Stimulated activated CD8-positive, alpha-beta memory T cell treated with anti-CD3 and anti-CD28 coated beads, Interleukin-4, amount 100 ng/mL, for 24 hours (primary cell): ENCODE data around the gene DNAJC10.

Experiments used
- DNase-seq: peaks from one replicate; pipeline ENCODE4 v3.0.0-alpha.2; 2020; ENCODE audit warnings: low read depth

Gene DNAJC10

DNA sequence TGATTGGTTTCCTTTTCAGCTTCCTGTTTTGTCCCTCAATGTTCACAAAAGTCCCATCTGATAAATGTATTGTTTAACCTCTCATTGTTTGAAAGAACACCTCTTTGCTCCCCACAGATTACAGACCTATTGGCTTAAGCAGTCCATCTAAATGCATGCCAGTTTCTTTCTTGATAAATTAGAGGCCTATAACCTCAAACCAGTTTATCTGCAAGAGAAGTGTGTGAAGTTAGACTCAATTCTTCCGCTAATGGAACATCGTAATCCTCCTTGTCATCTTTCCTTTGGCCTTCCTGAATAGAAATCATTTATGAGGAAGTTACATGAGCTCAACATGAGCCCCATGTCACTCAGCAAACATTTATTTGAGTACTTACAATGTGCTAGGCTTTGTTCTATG lies 76.4 kb downstream of the DNAJC10 start:
- no peak for DNase-seq

DNA sequence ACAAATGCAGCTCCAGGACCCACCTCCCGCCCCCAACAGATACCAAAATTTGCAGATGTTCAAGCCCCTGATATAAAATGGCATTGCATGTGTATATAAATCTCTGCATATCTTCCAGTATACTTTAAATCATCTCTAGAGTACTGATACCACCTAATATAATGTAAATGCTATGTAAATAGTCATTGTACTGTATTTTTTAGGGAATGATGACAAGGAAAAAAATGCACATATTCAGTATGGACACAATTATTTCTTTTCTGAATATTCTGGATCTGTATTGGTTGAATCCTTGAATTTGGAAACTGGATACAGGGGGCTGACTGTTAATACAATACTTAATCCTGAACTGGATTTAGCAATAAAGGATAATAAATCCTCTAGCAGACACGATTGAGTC lies 82.7 kb downstream of the DNAJC10 start:
- DNase-seq: no peak

DNA sequence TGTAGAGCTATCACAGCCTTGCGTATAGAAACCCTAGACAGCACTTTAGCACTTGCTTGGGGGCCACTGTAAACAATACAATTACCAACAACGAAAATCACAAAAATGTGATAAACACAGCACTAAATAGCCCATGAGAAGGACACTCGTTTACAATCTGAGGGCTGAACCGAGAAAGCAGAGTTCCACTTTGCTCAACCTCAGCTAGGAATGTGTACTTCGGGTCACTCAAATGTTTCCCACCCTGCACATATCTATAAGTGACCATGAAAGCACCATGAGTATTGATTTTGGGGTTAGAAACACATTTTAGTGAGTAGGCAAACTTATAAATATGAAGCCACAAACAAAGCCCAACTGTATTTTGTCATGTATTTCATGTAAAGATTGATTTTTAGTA lies 88.1 kb downstream of the DNAJC10 start:
- DNase-seq: no peak

DNA sequence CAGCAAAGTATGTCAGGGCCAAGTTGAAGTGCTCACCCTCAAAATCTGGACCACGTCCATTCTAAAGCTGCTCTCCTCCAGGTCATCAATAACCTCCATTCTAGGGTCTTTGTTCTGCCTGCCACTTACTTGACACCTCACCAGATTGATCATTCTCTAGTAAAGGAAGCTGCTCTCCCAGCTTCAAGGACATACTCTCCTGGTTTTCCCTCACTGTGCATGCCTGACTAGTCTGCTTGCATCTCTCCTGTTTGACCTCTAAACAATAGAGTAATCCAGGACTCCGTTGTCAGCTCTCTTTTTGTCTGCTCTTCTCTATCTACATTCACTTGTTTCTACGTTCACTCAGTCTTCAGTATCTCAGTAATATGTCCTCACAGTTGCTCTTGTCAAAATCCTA lies 91.3 kb downstream of the DNAJC10 start:
- no peak for DNase-seq

DNA sequence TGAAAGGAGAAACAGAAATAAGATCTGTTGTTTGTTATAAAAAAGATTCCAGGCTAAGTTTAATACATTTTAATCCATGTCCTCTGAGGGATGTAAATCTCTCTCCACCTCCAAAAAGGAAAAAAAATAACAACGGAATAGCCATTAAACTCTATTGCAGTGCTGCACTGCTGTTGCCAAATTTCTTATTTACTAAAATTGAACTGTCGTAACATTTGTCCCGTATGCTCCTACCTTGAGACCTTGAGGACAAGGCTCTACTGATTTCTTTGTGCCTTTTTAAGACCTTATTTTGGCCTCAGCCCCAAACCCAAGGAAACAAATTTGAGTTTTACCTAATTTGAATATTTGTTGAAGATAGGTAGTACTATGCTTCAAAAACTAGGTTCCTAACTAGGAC lies 94.0 kb downstream of the DNAJC10 start:
- DNase-seq: no peak

DNA sequence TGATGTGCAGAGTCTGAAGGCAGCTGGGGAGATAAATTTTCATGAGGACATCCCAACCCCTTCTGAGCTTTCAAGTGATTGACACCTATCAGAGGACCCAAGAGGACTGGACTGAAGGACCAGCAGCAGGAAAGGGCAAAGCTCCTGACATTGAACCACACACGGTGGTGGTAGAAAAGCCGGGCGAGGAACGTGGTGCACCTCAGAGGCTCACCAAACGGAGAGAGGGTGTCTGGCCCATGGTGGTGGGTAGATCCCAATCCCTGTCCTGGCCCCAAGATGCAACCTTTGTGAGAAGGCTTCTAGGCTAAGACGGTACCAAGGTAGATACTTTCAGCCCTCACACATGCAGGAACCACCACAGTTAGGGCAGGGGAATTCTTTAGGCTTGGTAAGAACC lies 98.3 kb downstream of the DNAJC10 start:
- no peak for DNase-seq

DNA sequence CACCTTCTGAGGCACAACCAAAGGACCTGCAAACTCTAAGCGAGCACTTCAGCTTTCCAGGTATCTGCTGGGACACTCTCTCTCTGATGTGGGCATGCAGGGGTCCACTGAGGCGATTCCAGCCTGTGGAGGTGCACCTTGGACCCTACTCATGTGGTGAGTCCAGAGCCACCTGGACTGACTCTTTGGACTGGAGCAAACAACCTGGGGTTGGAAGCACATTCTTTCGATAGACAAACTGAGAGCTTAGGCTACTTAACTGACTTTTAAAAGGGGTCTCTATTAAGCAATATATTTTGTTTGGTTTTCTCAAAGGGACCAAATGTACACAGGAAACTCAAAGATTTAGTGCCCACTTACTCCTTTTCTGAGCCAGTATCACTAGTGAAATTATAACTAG lies 98.7 kb downstream of the DNAJC10 start:
- no peak for DNase-seq

DNA sequence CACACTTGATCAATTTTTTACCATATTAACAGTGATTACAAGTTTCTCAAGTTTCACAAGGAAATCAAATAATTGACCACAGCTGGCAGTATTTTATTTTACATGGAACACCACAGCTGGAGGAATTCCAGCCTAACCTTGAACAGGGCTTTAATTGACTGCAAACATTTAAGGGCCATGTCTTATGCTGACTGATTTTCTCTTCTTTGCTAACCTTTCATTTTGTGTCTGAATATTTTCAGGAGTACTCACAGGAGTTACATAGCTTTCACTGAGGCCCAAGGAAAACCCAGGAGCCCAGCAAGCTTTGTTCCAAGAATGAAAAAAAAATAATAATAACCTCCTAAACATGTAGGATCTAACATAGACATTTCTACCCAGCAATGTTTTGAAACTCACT lies 100.8 kb downstream of the DNAJC10 start:
- DNase-seq: no peak

DNA sequence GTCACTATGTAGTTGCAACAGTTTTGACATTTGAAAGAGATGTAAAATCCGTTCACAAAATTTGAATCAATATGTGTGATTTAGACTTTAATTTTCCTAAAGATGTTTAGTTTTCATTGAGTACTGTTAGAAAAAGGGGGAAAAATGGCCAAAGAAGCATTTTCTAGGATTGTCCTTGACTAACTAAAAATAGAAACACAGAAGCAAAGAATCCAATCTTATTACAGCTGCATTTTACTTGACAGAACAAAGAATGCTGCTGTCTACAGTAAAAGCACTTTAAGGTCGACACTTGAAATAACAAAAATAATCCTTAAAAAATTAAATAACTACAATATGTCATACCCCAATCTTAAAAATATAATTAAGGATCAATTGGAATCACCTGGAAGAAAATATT lies 101.5 kb downstream of the DNAJC10 start:
- no peak for DNase-seq

DNA sequence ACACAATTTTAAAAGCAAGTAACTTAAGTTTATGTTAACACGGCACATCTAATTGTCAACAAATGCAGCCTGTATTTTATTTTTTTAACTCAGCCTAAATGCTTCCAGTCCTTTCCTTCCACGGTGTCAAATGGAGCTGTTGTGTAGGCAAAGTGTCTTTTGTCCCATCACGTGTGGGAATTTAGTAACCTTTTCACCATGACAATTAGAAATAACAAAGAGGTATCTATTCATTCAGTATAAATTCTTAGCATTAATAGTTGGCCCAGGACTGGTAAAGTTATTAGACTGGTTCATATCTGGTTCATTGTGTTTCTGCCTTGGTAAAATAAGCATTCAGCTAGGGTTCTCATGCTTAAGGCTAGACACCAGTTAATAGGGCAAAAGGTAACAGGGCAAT lies 102.4 kb downstream of the DNAJC10 start:
- DNase-seq: no peak

DNA sequence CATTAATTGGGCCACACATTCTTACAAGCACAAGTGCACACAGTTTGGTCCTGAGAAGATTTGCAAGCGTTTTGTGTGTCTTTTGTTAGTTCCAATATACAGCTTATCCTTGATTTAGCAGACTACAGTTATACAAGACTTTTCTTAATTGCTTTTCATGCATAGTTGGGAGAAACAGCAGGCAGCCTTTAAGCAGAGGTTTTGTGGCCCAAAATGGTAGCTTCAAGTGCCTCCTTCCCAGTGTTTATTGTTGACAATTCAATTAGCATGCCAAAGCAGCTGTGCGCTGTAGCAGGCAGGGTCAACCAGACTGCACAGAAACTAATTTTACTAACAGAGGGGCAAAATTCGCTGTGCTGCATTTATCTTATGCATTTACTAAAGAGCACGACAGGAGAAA lies 102.9 kb downstream of the DNAJC10 start:
- DNase-seq: no peak

DNA sequence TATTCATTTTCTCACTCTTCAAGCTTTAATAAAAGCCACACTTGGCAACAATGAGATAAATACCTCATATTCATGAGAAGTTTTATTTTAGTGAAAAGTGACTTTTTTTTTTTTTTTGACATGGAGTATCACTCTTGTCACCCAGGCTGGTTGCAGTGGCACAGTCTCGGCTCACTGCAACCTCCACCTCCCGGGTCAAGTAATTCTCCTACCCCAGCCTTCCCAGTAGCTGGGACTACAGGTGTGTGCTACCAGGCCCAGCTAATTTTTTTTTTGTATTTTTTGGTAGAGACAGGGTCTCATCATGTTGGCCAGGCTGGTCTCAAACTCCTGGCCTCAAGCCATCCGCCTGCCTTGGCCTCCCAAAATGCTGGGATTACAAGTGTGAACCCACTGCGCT lies 103.4 kb downstream of the DNAJC10 start:
- DNase-seq: no peak

DNA sequence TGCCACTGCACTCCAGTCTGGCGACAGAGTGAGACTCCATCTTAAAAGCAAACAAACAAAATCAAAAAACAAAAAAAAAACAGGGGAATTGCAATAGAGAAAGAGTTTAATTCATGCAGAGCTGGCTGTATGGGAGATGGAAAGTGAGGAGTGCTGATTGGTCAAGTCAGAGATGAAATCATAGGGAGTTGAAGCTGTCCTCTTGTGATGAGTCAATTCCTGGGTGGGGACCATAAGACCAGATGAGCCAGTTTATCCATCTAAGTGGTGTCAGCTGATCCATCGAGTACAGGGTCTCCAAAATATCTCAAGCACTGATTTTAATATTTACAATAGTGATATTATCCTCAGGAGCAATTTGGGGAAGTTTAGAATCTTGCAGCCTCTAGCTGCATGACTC lies 105.1 kb downstream of the DNAJC10 start:
- no peak for DNase-seq

DNA sequence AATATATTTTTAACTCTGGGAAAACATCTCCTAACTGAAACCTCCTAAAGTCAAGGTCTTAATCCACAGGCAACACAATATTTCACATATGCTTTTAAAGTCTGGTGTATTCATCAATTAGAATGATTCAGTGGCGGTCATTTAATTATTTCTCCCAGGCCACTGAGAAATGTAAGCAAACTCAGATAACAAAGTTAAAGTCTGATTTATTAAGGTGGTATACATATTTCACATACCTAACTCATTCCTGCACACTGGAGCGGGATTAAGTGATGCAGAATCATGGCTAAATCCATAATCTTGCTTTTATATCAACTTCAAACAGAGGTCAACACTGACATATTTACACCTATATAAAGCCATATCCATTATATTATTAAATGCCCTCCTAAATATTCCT lies 106.7 kb downstream of the DNAJC10 start:
- no peak for DNase-seq

DNA sequence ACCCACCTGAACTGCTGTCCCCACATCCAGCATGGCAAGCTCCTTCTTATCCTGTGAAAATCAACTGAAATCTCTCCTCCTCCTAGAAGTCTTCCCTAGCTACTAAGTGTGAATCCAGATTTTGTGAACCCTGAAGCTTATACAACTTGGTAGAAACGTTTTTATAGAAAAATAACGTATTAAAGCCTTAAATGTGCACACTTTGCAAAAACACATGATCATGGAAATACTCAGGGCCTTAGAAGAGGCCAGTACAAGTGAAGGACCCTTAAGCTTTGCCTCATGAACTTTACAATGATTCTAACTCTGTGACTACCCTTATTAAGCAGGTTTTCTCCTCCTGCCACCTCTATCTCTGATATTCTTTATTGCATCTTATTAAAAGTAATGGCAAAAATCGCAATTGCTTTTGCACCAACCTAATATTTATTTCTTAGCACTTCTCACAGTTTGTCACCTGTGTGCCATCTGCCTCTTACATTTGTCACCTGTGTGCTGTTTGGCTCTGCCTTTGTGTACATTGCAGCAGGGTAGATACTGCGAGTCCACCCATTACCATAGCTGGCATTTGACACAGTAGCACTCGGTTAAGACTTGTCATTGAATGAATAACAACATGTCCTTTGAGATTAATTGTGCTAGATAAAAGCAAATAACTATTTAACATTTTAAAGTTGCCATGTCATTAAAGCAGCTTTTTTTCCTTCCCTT lies 108.2 kb downstream of the DNAJC10 start:
- no peak for DNase-seq

DNA sequence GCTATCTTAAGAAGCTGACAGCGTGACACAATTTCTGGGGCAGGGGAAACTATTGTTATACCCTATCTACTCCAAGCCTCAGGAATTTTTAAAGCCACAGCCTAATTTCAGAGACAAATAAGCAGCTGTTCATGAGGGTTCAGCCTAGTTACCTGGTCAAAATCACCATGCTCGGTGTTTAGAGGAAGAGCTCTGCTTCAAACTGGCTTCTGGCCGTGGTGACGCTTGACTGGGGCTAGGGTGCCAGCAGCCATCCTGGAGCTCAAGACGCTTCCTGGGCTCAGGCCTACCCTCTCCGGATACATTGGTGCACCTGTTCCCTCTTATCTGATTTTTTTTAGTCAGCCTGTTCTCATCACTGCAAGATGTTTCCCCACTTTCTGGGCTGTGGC lies 108.7 kb downstream of the DNAJC10 start:
- DNase-seq: no peak

DNA sequence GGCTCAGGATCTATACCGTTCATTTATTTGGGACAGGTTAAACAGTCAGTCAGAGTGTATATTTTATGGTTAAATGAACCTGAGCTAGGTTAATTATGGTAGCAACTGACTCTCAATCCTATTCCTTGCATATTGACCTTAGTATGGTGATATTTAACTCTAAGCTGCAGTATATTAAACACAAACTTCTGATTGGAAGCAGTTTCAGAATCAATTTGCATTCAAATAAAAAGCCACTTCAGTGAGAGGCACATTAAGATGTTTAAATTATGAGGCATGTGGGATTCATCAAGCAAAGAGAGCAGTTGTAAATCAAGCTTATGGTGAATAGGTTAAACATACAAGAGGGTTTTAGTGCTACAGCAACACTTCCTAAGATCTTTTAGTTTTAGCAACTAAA lies 110.0 kb downstream of the DNAJC10 start:
- DNase-seq: no peak

DNA sequence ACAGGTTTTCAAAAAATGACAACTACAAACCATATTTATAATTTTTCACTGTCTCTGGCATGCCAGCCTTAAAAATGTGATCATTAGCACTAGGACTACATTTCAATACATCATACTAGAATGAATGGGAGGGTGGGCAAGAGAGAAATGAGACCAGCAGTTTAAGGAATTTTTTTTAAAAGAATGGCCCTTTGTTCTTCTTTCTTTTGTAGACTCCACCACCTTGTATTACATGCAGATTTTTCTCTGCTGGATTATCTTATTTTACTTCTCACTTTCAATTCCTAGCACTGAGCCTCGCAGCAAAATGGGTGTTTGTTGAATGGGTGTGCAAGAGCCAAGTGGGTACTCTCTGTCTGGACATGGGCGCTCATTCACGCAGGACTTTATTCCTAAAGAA lies 110.4 kb downstream of the DNAJC10 start:
- no peak for DNase-seq

DNA sequence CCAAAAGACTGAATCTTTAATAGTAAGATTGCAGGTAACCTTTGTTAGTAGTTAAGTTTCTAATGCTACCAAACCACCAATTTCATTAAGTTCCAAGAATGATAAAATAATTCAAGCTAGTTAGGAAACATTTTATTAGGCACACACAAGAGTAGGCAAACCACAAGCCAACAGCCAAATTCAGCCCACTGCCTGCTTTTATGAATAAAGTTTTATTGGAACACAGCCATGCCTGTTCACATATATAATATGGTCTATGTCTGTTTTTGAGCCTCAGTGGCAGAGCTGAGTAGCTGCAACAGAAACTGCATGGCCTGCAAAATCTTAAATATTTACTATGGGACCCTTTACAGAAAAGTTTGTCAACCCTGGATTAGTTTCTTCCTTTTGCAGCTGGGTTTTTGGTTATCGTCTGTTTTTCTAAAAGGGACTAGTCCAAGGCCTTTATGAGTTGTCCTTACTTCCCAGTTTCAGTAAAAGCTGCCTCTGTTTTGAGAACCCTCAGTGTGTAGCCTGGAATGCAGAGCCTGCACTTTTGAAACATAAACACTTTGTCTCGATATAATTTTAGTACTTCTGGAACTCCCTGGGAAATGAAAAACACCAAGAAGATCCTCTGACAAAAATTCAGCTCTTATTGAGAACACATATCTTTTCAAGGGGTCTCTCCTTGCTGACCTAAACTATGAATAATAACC lies 111.3 kb downstream of the DNAJC10 start:
- DNase-seq: no peak

DNA sequence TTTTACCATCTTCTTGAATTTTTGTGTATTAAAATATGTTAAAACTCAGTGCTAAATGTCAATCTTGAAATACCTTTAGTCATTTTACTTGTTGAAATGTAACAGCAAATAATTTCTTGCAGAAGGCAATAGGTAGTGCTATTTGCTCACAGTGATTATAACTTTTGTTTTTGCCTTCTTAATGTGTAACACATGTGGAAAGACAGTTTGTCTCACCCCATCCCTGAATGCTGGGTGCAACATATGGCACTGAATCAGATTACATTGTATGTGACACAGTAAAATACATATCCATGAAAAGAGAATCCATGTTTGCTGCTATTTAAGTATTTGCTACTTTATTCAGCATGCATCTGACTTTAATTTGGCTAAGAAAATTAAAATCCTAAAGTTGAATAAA lies 115.0 kb downstream of the DNAJC10 start:
- DNase-seq: no peak

DNA sequence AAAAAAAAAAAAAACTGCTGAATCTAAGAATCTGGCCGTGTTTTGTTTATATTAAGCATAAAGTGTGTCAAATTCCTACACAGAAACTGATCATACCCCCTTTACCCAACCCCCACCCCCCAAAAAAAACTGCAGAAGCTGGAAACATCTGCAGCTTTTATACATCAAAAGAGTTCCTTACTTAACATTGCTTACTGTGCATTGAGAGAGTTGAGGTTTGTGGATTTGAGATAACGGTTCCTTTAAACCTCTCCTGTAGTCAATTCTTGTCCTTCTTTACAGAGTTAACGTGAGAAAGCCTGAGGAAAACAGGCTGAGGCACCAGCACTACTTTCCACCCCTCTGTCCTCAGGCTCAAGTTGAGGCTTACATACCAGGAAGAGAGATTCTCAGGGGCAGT lies 115.9 kb downstream of the DNAJC10 start:
- DNase-seq: no peak

DNA sequence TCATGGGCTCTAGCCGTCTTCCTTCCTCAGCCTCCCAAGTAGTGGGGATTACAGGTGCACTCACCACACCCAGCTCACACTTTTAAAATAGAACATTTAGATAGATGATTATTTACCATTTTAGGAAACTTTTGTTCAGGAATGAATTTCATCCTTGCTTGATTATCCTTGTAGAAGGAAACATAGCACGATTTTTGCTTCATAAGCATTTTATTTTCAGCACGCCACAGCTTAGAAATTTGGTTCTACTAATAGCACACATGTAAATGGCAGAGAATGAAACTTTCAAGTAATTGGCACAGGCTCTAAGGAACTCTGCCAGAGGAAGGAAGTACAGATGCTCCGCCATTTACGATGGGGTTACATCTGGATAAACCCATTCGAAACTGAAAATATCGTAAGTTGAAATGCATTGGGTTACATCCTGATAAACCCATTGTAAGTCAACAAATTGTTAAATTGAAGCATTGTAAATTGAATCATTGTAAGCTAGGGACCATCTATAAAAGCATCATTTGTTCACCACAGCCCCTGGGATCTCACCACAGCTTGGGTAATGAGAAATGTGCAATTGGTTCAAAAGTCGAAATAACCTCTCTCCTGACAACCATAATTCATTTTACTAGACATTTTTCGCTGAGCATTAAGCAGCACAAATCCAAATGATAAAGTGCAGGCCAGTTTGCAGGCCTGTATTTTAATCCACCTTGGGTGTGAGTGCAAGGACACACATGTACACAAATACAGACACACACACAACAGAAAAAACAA lies 117.2 kb downstream of the DNAJC10 start:
- no peak for DNase-seq

DNA sequence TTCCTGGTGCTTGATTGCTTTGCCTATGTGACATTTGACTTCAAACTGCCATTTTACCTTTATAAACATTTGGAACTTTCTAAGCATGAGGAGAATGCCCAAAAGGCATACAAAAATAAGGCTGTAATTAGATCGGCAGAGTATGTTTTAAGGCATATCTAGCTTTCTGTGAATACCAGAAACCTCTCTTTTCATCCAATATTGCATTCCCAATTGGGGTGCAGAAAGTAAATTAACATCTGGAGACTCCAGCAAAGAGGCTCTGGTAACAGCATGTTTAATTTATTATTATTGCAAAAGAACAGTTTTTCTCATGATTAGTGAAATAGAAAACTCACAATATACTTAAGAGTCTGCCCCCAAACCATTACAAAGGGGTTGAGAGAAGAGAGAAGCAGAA lies 118.2 kb downstream of the DNAJC10 start:
- DNase-seq: no peak
